HepG2 (cell line): Measurements from ENCODE around the gene WWP2. TPM values are rescaled to one million over a fixed set of nuclear protein-coding genes. Genes with fewer than 3 reads are reported as not detected.

Source experiments
- ATAC-seq: fragments of 200-7000 bp; cut with Tn5 transposase; 3 replicates; pipeline ENCODE4 v1.9.1; 2020; ENCODE audit warnings: mild to moderate bottlenecking, moderate library complexity
- BruUV-seq: library from RNA; stranded (reverse); fragments of 400-500 nt; replicated peaks from 2 replicates; lab custom pipeline; 2021; lab: Mats Ljungman, UMichigan
- CTCF ChIA-PET: fragments of 300-600 bp; formaldehyde crosslinking; extraction: SDS; loops from one replicate; lab custom pipeline; 2021; ENCODE audit warnings: low total read pairs, inconsistent platforms, low intra/inter-chr PET ratio; lab: Yijun Ruan, JAX
- POLR2A ChIA-PET: fragments of 350-600 bp; sonication (Branson Sonifier 250); formaldehyde crosslinking; loops from one replicate; lab custom pipeline; 2020; ENCODE audit warnings: antibody characterized with exemption, inconsistent platforms; lab: Yijun Ruan, JAX
- DNase-seq: peaks from one replicate; pipeline ENCODE4 v3.0.0-alpha.2; 2015; ENCODE audit warnings: low spot score
- FAIRE-seq: peaks from 3 replicates; lab custom pipeline; 2011; peaks lifted over from hg19 to GRCh38; lab: Jason Lieb, UNC
- H2AFZ ChIP-seq: one replicate; pipeline ENCODE4 v1.6.1; 2011; ENCODE audit warnings: low read length, inconsistent platforms
- H3K27ac ChIP-seq: fragments of 300-600 bp; 3 replicates; pipeline ENCODE4 v1.8.0; 2011; ENCODE audit warnings: mixed run types, mild to moderate bottlenecking, mixed read lengths, low read length, inconsistent platforms; ENCODE audit not compliant: insufficient read depth; ENCODE audit errors: extremely low read length
- H3K27me3 ChIP-seq, 2 experiments: fragments of 200-600 bp in 1 of 2; 2 replicates in 1 of 2; 3 replicates in 1 of 2; pipeline versions ENCODE4 v1.6.0 to v1.8.0; 2011; ENCODE audit warnings: low read length in 2 of 2, mild to moderate bottlenecking in 2 of 2, moderate library complexity in 2 of 2, inconsistent platforms in 1 of 2; ENCODE audit not compliant: insufficient read depth in 2 of 2, control insufficient read depth in 1 of 2
- H3K36me3 ChIP-seq, 2 experiments: fragments of 200-600 bp in 1 of 2; replicated peaks in 1 of 2; 2 replicates in 1 of 2; 3 replicates in 1 of 2; pipeline versions ENCODE4 v1.5.1 to v1.8.0; 2011; ENCODE audit warnings: low read length in 2 of 2, inconsistent platforms in 1 of 2; ENCODE audit not compliant: insufficient read depth in 2 of 2, control insufficient read depth in 1 of 2
- H3K4me1 ChIP-seq: 2 replicates; pipeline ENCODE4 v1.5.1; 2012; ENCODE audit warnings: low read length, inconsistent platforms; ENCODE audit not compliant: insufficient read depth
- H3K4me2 ChIP-seq: 2 replicates; pipeline ENCODE4 v1.6.0; 2011; ENCODE audit warnings: low read depth, low read length, inconsistent platforms
- H3K4me3 ChIP-seq, 3 experiments: fragments of 200-600 bp in 1 of 3; sonication (generic), shearing (Covaris generic) in 1 of 3; replicated peaks in 1 of 3; 2 replicates each; pipeline ENCODE4 v1.5.1; 2011 to 2016; ENCODE audit warnings: low read length in 3 of 3, inconsistent platforms in 2 of 3, low read depth in 2 of 3, mild to moderate bottlenecking in 2 of 3, control low read depth in 1 of 3, mixed read lengths in 1 of 3; ENCODE audit not compliant: insufficient read depth in 1 of 3
- H3K79me2 ChIP-seq: one replicate; pipeline ENCODE4 v1.6.1; 2011; ENCODE audit warnings: low read length, inconsistent platforms; ENCODE audit not compliant: insufficient read depth
- H3K9ac ChIP-seq: 2 replicates; pipeline ENCODE4 v1.6.0; 2011; ENCODE audit warnings: mild to moderate bottlenecking, low read depth, low read length, inconsistent platforms; ENCODE audit not compliant: insufficient read depth
- H3K9me3 ChIP-seq: 2 replicates; pipeline ENCODE4 v1.5.1; 2012; ENCODE audit warnings: mild to moderate bottlenecking, low read length
- H4K20me1 ChIP-seq: 2 replicates; pipeline ENCODE4 v1.6.0; 2011; ENCODE audit warnings: inconsistent platforms, mild to moderate bottlenecking, low read length, moderate library complexity; ENCODE audit not compliant: insufficient read depth
- HNRNPL ChIP-seq: fragments of 200-400 bp; formaldehyde crosslinking; IDR thresholded peaks from 2 replicates; pipeline ENCODE4 v1.6.1; 2017; ENCODE audit warnings: mild to moderate bottlenecking, low read depth, low read length
- IRF1 ChIP-seq: sonication (generic); formaldehyde crosslinking; IDR thresholded peaks from 2 replicates; pipeline ENCODE4 v1.4.0; 2020; ENCODE audit warnings: low read depth, mild to moderate bottlenecking, missing genetic modification reagents
- KLF12 ChIP-seq: sonication (generic); formaldehyde crosslinking; IDR thresholded peaks from 2 replicates; pipeline ENCODE4 v1.4.0; 2020; ENCODE audit warnings: missing genetic modification reagents, borderline replicate concordance
- MIER2 ChIP-seq: IDR thresholded peaks from 2 replicates; pipeline ENCODE4 v1.6.1; 2016; ENCODE audit warnings: missing biosample characterization, missing genetic modification reagents
- MIER3 ChIP-seq: IDR thresholded peaks from 2 replicates; pipeline ENCODE4 v1.6.1; 2016; ENCODE audit warnings: missing compliant biosample characterization, borderline replicate concordance
- MTA3 ChIP-seq: sonication (generic); formaldehyde crosslinking; IDR thresholded peaks from 2 replicates; pipeline ENCODE4 v1.4.0; 2020; ENCODE audit warnings: missing genetic modification reagents
- MYNN ChIP-seq: sonication (generic); formaldehyde crosslinking; IDR thresholded peaks from 2 replicates; pipeline ENCODE4 v1.4.0; 2020; ENCODE audit warnings: mild to moderate bottlenecking, low read depth, missing genetic modification reagents
- REPIN1 ChIP-seq: sonication (generic); formaldehyde crosslinking; IDR thresholded peaks from 2 replicates; pipeline ENCODE4 v1.8.0; 2022; ENCODE audit warnings: missing genetic modification reagents, low read depth, mild to moderate bottlenecking, borderline replicate concordance
- RNF219 ChIP-seq: sonication (generic); formaldehyde crosslinking; IDR thresholded peaks from 2 replicates; pipeline ENCODE4 v1.5.0; 2020; ENCODE audit warnings: mild to moderate bottlenecking, missing genetic modification reagents
- SMARCC2 ChIP-seq: fragments of 450-650 bp; IDR thresholded peaks from 2 replicates; pipeline ENCODE4 v1.6.1; 2017; ENCODE audit warnings: antibody characterized with exemption, mild to moderate bottlenecking
- SOX5 ChIP-seq: IDR thresholded peaks from 2 replicates; pipeline ENCODE4 v1.6.1; 2016; ENCODE audit warnings: borderline replicate concordance
- SP1 ChIP-seq, 2 experiments: fragments of 450-650 bp in 1 of 2; sonication (generic) in 1 of 2; formaldehyde crosslinking in 1 of 2; IDR thresholded peaks; 2 replicates each; pipeline versions ENCODE4 v1.4.0 to v1.6.1; 2016 to 2020; ENCODE audit warnings: missing genetic modification reagents in 1 of 2
- TOPORS ChIP-seq: sonication (generic); formaldehyde crosslinking; IDR thresholded peaks from 2 replicates; pipeline ENCODE4 v1.8.0; 2023; ENCODE audit warnings: mild to moderate bottlenecking, missing genetic modification reagents
- ZMAT5 ChIP-seq: sonication (generic); formaldehyde crosslinking; IDR thresholded peaks from 2 replicates; pipeline ENCODE4 v1.5.0; 2020; ENCODE audit warnings: mild to moderate bottlenecking, low read depth, missing genetic modification reagents, borderline replicate concordance
- ZNF121 ChIP-seq: sonication (generic); formaldehyde crosslinking; IDR thresholded peaks from 2 replicates; pipeline ENCODE4 v1.5.0; 2020; ENCODE audit warnings: mild to moderate bottlenecking, missing genetic modification reagents
- ZNF224 ChIP-seq: sonication (generic); formaldehyde crosslinking; IDR thresholded peaks from 2 replicates; pipeline ENCODE4 v1.5.0; 2020; ENCODE audit warnings: mild to moderate bottlenecking, missing genetic modification reagents
- ZNF441 ChIP-seq: sonication (generic); formaldehyde crosslinking; IDR thresholded peaks from 2 replicates; pipeline ENCODE4 v1.7.0; 2021; ENCODE audit warnings: missing genetic modification reagents, borderline replicate concordance
- ZNF615 ChIP-seq: sonication (generic); formaldehyde crosslinking; IDR thresholded peaks from 2 replicates; pipeline ENCODE4 v1.5.0; 2020; ENCODE audit warnings: mild to moderate bottlenecking, missing genetic modification reagents, borderline replicate concordance
- WGBS: methylation state at CpG from one replicate; pipeline ENCODE4 v1.1.6; 2017; ENCODE audit warnings: low lambda C conversion rate; 5-methylcytosine and 5-hydroxymethylcytosine counted together
- in situ Hi-C: cut with HindIII; loops from 2 replicates; pipeline ENCODE4 v1.10.0; 2017; ENCODE audit warnings: low pct_unique_long_range_greater_than_20kb; ENCODE audit not compliant: extremely low pct_ligation_motif_present
- intact Hi-C: fragments of 100-400 bp; cut with micrococcal nuclease; formaldehyde crosslinking; loops from one replicate; pipeline ENCODE4 v1.10.0; 2022; ENCODE audit not compliant: unreplicated experiment
- polyA plus RNA-seq, 8 experiments: library from polyadenylated mRNA; depleted of rRNA in 3 of 8; stranded (reverse) in 7 of 8; unstranded in 1 of 8; fragments of >200 nt; fragmentation: Illumina TruSeq in 4 of 8; extraction: Trizol in 4 of 8; gene quantifications; 2 replicates each; pipeline versions ENCODE4 v1.2.1 to v1.2.3, GENCODE V29; 2011 to 2016; ENCODE audit warnings: low read depth in 4 of 8, missing spikeins in 1 of 8, mixed read lengths in 1 of 8; ENCODE audit not compliant: insufficient read depth in 1 of 8
- total RNA-seq, 5 experiments: library from RNA; depleted of rRNA; stranded (reverse); fragments of >200 nt; fragmentation: Illumina TruSeq; extraction: Trizol; gene quantifications; 2 replicates each; pipeline ENCODE4 v1.2.3, GENCODE V29; 2016; ENCODE audit warnings: low read depth in 1 of 5

Gene WWP2
- total and polyA plus RNA-seq, 2 of the 13 experiments (the other 11 are each of a cell fraction or from before 2014, with no cell fraction given) = 11.4 to 28.2 TPM

GRCh38 chr16:69860233-69861231 lies 98.4 kb downstream of the WWP2 start:
- no peaks in the 10 kb centered on the region; a peak in 1 of 5 replicates for H3K36me3 ChIP-seq
- H3K4me1 ChIP-seq = peaks cover 72% of the 10 kb centered on the region
- WGBS = 87% methylated on average over 8 of the region's 9 CpGs
- in situ Hi-C loops (no loop called here), intact Hi-C loops (loop anchor here (5.0 kb wide), 1 partner anchor 72 kb away; no protein-coding TSS in a partner anchor)
- ATAC-seq (no peak), DNase-seq (peak; percentile 43), FAIRE-seq (no peak)
- CTCF ChIA-PET = interaction anchor here (3.9 kb wide), 1 partner anchor 63 kb away, joined by 67 read pairs; no protein-coding TSS in a partner anchor
- no peaks in the 10 kb centered on the region for H3K27me3 ChIP-seq
- no peak overlapping the region for H2AFZ ChIP-seq
- no peak overlapping the region for H3K9ac ChIP-seq
- no TSS peak for BruUV-seq
- H4K20me1 ChIP-seq = no peaks in the 10 kb centered on the region
- H3K4me3 ChIP-seq = no peak overlapping the region
- no peaks in the 10 kb centered on the region for H3K9me3 ChIP-seq
- peak overlapping the region; percentile 35 for H3K27ac ChIP-seq
- POLR2A ChIA-PET = no interaction called here
- peak overlapping the region; percentile 2; the same call in 1 of the 2 replicates for H3K4me2 ChIP-seq
- no peaks in the 10 kb centered on the region for H3K79me2 ChIP-seq
- TF ChIP-seq ZNF441 (0 out of 2 replicates have a peak, but pooled peaks have one; percentile 19), MTA3 (CRISPR knock-in tag) (no peak), REPIN1 (CRISPR knock-in tag) (no peak), ZNF224 (CRISPR knock-in tag) (no peak), ZMAT5 (CRISPR knock-in tag) (no peak), ZNF121 (CRISPR knock-in tag) (peak; percentile 75), RNF219 (CRISPR knock-in tag) (no peak), SOX5 (CRISPR knock-in tag) (no peak), SP1 (IDR thresholded peaks at IDR 0.05) (no peak), SP1 (CRISPR knock-in tag; IDR thresholded peaks at IDR 0.05) (no peak), SMARCC2 (no peak), MIER2 (no peak), MYNN (CRISPR knock-in tag) (no peak), HNRNPL (no peak), IRF1 (CRISPR knock-in tag) (no peak), KLF12 (no peak), MIER3 (CRISPR knock-in tag) (no peak), ZNF615 (CRISPR knock-in tag) (no peak), TOPORS (CRISPR knock-in tag) (no peak)
